ENCODE measurements around the gene LHFPL6. TPM values are rescaled to one million over a fixed set of nuclear protein-coding genes. Genes with fewer than 3 reads are reported as not detected.

Gene LHFPL6
- total RNA-seq, 1 donor from 2014 or later: 37.7 TPM

- Mint-ChIP-seq H3K27ac (ENCODE audit: unreplicated experiment) (no peak overlapping the region), H3K9me3 (no peaks in the 10 kb centered on the region), H3K36me3 (ENCODE audit: low read depth) (no peaks in the 10 kb centered on the region), H3K4me1 (no peaks in the 10 kb centered on the region), H3K27me3 (ENCODE audit: low read depth) (no peaks in the 10 kb centered on the region), H3K4me3 (no peak overlapping the region)
- TF ChIP-seq CTCF (conservative IDR thresholded peaks at IDR 0.05): no peak
- DNase-seq (ENCODE audit: low read depth, low spot score): no peak
Measured at GRCh38 chr13:39522329-39522728, 80.7 kb downstream of the LHFPL6 start.

- H3K4me1 Mint-ChIP-seq: no peaks in the 10 kb centered on the region
- H3K36me3 Mint-ChIP-seq (ENCODE audit: low read depth): no peaks in the 10 kb centered on the region
- DNase-seq (ENCODE audit: low read depth, low spot score): no peak
- no peak for TF ChIP-seq CTCF (conservative IDR thresholded peaks at IDR 0.05)
- no peaks in the 10 kb centered on the region for H3K9me3 Mint-ChIP-seq
- H3K27ac Mint-ChIP-seq (ENCODE audit: unreplicated experiment): no peak overlapping the region
- no peaks in the 10 kb centered on the region for H3K27me3 Mint-ChIP-seq (ENCODE audit: low read depth)
- H3K4me3 Mint-ChIP-seq: no peak overlapping the region
Measured at GRCh38 chr13:39521701-39522100, 81.3 kb downstream of the LHFPL6 start.

GRCh38 chr13:39516096-39516495 lies 86.9 kb downstream of the LHFPL6 start:
- Mint-ChIP-seq H3K27me3 (ENCODE audit: low read depth) (no peaks in the 10 kb centered on the region), H3K9me3 (no peaks in the 10 kb centered on the region)
- no peak for TF ChIP-seq CTCF (conservative IDR thresholded peaks at IDR 0.05)

GRCh38 chr13:39515224-39515714 lies 87.7 kb downstream of the LHFPL6 start:
- no peak overlapping the region for H3K4me3 Mint-ChIP-seq
- no peaks in the 10 kb centered on the region for H3K27me3 Mint-ChIP-seq (ENCODE audit: low read depth)
- DNase-seq (ENCODE audit: low read depth, low spot score): no peak

More at GRCh38 chr13:39516096-39516495, 86.9 kb downstream of the LHFPL6 start:
- Mint-ChIP-seq H3K4me1 (peaks cover 27% of the 10 kb centered on the region), H3K36me3 (ENCODE audit: low read depth) (no peaks in the 10 kb centered on the region), H3K27ac (ENCODE audit: unreplicated experiment) (no peak overlapping the region), H3K4me3 (no peak overlapping the region)
- no peak for DNase-seq (ENCODE audit: low read depth, low spot score)

GRCh38 chr13:39512687-39513086 lies 90.3 kb downstream of the LHFPL6 start:
- no peak for TF ChIP-seq CTCF (conservative IDR thresholded peaks at IDR 0.05)
- no peak for DNase-seq (ENCODE audit: low read depth, low spot score)
- H3K4me3 Mint-ChIP-seq: no peak overlapping the region
- H3K4me1 Mint-ChIP-seq: peaks cover 36% of the 10 kb centered on the region
- H3K27ac Mint-ChIP-seq (ENCODE audit: unreplicated experiment): no peak overlapping the region
- no peaks in the 10 kb centered on the region for H3K36me3 Mint-ChIP-seq (ENCODE audit: low read depth)
- peaks cover 5% of the 10 kb centered on the region for H3K9me3 Mint-ChIP-seq
- H3K27me3 Mint-ChIP-seq (ENCODE audit: low read depth): no peaks in the 10 kb centered on the region

More at GRCh38 chr13:39515224-39515714, 87.7 kb downstream of the LHFPL6 start:
- Mint-ChIP-seq H3K36me3 (ENCODE audit: low read depth) (no peaks in the 10 kb centered on the region), H3K27ac (ENCODE audit: unreplicated experiment) (no peak overlapping the region), H3K4me1 (peaks cover 29% of the 10 kb centered on the region), H3K9me3 (no peaks in the 10 kb centered on the region)
- TF ChIP-seq CTCF (conservative IDR thresholded peaks at IDR 0.05): no peak

Measured in neural crest cell (in vitro differentiated cells).